GM19023 (cell line): ENCODE data around the gene HOXB2.
A peak's percentile ranks its signal among the peaks of the same experiment; 100 is the strongest.

Experiments used
- ATAC-seq: cut with Tn5 transposase; IDR thresholded peaks from one replicate; pipeline ENCODE4 v1.9.1; 2021; ENCODE audit warnings: mild to moderate bottlenecking, moderate library complexity; ENCODE audit not compliant: unreplicated experiment

The HOXB2 gene

DNA sequence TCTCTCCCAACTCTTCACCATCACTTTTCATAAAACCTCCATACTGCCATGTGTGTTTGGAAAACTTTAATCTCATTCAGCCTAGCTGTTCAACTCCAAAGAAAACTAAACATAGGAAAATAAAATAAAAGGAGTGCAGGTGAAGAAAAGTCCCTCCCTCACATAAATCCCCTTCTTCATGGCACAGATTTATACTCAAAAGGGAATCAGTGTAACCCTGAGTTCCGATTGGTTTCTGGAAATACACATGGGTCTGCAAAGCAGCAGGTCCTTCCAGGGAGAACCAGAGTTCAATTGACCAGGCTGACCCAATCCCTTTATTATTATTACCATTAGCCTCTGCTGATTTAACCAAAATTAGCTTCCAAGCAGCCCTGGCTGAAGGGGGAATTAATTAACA, 8.9 kb upstream of the HOXB2 start:
- ATAC-seq: no peak

DNA sequence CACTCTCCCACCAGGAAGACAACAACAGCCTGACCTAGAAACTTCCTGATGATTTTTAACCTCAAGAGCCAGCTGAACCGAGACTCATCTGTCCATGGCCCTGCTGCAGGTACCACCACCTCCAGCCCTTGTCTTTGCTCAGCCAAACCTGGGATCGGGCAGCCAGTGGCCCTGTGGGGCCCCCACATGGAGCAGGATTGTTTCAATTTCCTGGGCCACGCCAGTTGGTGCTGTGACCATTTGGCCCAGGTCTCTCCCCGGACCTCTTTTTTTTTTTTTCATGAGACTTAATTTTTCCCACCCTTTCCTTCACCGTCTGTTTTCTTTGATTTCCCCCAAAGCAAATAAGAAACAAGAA, 8.3 kb upstream of the HOXB2 start:
- ATAC-seq: no peak

DNA sequence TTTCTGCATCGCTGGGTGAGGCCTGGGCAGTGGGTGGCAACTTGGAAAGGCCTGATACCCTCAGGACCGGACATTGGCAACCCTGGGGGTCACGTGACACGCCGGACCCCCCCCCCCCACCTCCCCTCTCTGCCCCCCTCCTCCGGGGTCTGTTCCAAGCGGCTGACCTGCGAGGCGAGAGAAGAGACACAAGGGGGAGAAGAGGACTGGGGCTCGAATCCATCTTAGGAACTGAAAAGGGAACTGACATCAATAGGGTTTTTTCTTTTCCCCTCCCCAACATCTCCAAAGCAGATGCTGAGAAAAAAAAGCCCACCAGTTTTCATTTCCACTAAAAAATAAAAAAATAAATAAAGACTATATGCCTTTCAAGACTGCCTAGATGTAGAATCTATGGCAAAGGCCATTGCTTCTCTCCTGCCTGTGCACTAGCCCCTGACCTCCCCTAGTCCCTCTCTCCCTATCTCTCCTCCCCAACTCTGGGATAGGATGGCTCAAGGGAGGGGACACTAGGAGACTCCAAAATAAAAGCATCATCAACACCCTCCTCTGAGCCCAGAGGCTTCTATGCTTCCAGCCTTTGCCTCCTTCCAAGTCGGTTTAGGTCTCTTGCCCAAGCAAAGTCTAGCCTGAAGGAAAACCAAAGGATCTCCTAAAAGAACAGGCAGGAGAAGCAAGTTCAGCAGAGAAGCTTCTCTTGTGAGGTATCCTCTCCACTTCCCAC, 7.7 kb upstream of the HOXB2 start:
- no peak for ATAC-seq

DNA sequence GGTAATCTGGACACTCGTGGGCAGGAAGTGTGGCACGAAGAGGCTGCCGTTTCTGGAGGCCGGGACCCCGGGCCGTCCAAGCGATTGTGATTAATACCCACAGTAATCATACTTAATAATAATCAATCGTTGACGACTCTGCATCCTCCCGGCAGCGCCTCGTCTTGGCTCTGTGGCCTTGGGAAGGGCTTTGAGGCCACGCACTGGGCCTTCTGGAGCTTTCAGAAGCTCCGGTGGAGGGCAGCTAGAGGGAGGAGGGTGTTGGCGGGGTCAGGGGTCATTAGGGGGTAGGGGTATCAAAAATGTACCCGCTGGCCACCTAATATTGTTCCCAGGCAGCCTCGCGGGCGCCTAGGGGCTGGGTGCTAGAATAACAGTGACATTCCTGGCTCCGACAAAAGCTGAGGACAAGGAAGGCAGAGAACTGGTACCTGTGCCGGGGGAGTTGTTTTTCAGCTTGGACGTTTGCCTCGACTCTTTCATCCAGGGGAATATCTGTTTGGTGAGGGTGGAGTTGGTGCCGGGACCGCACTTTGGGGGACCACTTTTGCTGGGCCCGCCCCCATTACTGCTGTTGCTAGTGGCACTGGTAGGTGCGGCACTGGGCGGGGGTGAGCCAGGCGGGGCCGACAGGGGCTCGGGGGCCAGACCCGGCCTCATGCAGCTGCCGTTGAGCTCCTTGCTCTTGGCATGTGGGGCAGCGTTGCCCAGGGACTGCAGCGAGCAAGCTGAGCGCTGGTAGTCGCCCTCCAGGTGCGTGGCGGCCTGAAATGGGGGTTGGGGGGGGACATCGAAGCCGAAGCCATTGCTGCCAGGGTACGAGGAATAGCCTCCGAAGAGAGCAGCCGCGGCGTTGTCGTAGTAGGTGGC, 6.9 kb upstream of the HOXB2 start:
- no peak for ATAC-seq

DNA sequence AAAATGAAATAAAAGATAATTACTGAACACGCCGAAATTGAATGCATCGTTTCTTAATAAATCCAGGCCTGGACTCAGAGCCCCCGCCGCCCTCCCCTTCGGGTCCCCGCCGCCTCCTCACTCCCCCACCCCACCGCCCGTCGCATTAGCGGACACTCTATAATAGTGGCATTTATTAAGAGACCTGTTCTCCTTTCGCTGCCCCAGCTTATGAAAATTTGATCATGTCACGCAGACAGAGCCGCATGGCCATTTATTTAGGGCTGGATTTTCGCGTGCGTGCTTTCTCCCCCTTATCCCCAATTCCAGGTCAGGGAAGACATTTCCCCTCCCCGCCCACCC, 6.3 kb upstream of the HOXB2 start:
- ATAC-seq: no peak

GRCh38 chr17:48550502-48551213, 5.7 kb upstream of the HOXB2 start:
- ATAC-seq: no peak

- ATAC-seq: no peak
Observed at GRCh38 chr17:48549914-48550501, 5.1 kb upstream of the HOXB2 start.

DNA sequence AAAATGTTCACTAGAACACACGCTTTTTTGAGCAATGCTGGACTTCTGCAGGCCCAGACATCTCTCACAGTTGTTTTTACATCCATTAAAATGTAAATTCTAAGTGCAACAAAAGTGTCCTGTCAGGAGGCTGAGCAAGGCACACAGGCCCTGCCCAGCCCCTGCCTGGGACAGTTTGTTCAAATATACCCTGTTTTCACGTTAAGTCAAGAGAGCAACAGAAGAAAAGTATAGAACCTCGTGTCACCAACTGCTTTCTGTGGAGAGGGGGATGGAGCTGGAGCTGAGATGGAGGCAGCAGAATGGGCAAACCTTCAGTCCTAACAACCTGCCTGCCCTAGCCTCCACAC, 4.3 kb upstream of the HOXB2 start:
- ATAC-seq: no peak

GRCh38 chr17:48548523-48549280, 3.8 kb upstream of the HOXB2 start:
- ATAC-seq: no peak

- no peak for ATAC-seq
Observed at GRCh38 chr17:48547808-48548522, 3.1 kb upstream of the HOXB2 start.

GRCh38 chr17:48546924-48547807, 2.3 kb upstream of the HOXB2 start:
- ATAC-seq: no peak

- no peak for ATAC-seq
Observed at GRCh38 chr17:48546137-48546923, 1.4 kb upstream of the HOXB2 start.

DNA sequence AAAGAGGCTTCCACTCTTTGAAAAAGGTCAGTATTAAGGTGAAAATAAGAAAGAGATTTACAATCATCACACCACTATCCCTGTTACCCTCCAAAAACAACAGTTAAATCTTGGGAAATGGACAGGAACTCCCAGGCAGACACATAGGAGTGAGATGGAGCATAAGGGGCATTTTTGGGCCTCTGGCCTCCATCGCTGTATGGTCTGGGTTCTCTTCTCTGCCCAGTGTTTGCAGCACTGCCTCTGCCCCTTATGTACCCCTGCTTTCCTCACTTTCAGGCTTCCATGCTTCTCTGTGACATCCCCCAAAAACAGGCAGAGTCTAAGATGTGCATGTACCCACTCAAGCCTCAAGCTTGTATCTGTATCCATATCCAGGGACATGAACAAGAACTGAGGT, 630 bp upstream of the HOXB2 start:
- no peak for ATAC-seq

DNA sequence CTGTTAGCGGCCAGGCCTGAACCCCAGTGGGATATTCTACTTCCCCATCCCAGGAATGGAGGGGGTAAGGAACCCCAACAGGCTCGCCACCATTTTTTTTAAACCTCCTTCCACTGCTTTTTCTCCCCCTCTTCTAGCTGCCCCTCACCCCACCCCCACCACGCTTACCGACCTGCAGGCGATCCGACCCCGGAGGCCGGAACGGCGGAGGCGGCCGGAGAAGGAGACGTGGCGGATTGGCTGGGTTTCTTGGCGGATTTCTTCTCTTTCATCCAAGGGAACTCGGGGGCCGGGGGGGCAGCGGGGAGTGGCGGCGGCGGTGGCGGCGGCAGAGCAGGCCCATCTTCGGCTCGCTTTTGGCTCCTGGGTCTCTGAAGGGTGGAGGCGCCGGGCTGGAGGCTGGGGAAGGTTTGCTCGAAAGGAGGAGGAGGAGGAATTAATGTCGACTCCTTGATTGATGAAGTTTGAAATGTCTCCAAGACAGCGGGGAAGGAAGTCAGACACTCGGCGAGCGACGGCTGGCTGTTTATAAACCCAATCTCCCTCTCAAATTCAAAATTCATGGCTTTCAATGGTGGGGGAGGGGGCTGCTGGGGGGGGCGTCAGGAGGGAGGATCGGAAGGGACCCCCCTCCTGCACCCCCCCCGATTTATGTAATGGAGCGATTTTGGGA, 424 bp downstream of the HOXB2 start:
- no peak for ATAC-seq

DNA sequence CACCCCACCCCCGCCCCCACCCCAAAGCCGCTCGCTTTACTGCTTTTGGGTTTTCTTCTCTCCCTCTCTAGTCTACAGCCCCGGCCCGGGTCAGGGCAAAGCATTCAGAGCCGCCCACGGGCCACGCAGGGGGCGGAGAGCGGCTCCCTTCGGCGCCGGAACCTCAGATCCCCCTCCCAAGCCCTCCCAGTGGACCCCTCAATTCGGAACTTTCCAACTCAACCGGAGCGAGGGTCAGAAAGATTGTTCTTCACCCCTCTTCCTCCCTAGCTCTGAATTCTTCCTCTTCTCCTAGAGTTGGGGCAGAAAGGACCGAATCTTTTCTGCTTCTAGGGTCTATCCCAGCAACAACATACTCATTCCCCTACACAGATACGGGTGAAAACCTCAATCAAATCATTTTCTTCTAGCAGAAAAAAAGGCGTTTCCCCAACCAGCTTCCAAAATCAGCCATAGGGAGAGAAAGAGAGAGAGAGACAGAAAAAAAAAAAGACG, 1.0 kb downstream of the HOXB2 start:
- ATAC-seq: peak; percentile 35

- peak; percentile 52 for ATAC-seq
Observed at GRCh38 chr17:48543107-48543853, 1.6 kb downstream of the HOXB2 start.

DNA sequence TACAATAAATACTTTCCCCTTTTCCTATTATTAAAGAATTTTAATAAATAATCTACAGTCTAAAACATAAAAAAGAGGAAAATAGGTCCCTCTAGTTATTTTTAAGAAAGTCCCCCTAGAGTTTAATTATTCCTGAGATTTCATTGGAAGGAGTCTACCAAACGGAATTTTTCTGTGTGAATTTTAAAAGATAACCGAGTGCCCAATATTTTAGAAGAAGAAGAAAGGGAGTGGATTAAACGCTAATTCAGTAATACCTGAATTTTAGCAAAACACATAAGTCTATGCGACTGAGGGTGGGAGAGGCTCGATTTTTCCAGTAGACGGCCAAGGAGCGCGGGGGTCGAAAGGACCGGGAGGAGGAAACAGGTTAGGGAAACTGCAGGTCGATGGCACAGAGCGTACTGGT, 2.2 kb downstream of the HOXB2 start:
- no peak for ATAC-seq
